ENCODE data around the gene KPNB1.

Gene KPNB1

GRCh38 chr17:47696717-47697642 lies 47.3 kb downstream of the KPNB1 start:
- no peak for DNase-seq (ENCODE audit: low spot score)

GRCh38 chr17:47697906-47698711 lies 48.4 kb downstream of the KPNB1 start:
- no peak for DNase-seq (ENCODE audit: low spot score)

GRCh38 chr17:47698749-47699535 lies 49.2 kb downstream of the KPNB1 start:
- peak; percentile 43 for DNase-seq (ENCODE audit: low spot score)

GRCh38 chr17:47699536-47699840 lies 49.8 kb downstream of the KPNB1 start:
- DNase-seq (ENCODE audit: low spot score): no peak

GRCh38 chr17:47700471-47701449 lies 51.0 kb downstream of the KPNB1 start:
- no peak for DNase-seq (ENCODE audit: low spot score)

- DNase-seq (ENCODE audit: low spot score): no peak
These were observed 51.9 kb downstream of the KPNB1 start for GRCh38 chr17:47701608-47702007.

GRCh38 chr17:47702391-47702995 lies 52.8 kb downstream of the KPNB1 start:
- no peak for DNase-seq (ENCODE audit: low spot score)

GRCh38 chr17:47703191-47703591 lies 53.5 kb downstream of the KPNB1 start:
- DNase-seq (ENCODE audit: low spot score): no peak

- DNase-seq (ENCODE audit: low spot score): no peak
These were observed 54.0 kb downstream of the KPNB1 start for GRCh38 chr17:47703671-47704070.

- DNase-seq (ENCODE audit: low spot score): no peak
These were observed 54.4 kb downstream of the KPNB1 start for GRCh38 chr17:47704116-47704515.

GRCh38 chr17:47704736-47705135 lies 55.0 kb downstream of the KPNB1 start:
- no peak for DNase-seq (ENCODE audit: low spot score)

- no peak for DNase-seq (ENCODE audit: low spot score)
These were observed 56.1 kb downstream of the KPNB1 start for GRCh38 chr17:47705536-47706530.

- no peak for DNase-seq (ENCODE audit: low spot score)
These were observed 57.5 kb downstream of the KPNB1 start for GRCh38 chr17:47707056-47707804.

GRCh38 chr17:47707884-47708283 lies 58.2 kb downstream of the KPNB1 start:
- no peak for DNase-seq (ENCODE audit: low spot score)

GRCh38 chr17:47708312-47708863 lies 58.7 kb downstream of the KPNB1 start:
- no peak for DNase-seq (ENCODE audit: low spot score)

GRCh38 chr17:47708864-47709541 lies 59.3 kb downstream of the KPNB1 start:
- no peak for DNase-seq (ENCODE audit: low spot score)

- no peak for DNase-seq (ENCODE audit: low spot score)
These were observed 59.9 kb downstream of the KPNB1 start for GRCh38 chr17:47709594-47709993.

Data from kidney tubule cell (primary cell).